H1 (cell line): Measurements from ENCODE around the gene CROCC2. TPM values are rescaled to one million over a fixed set of nuclear protein-coding genes. Genes with fewer than 3 reads are reported as not detected.
A peak's percentile ranks its signal among the peaks of the same experiment; 100 is the strongest.

Source experiments
- BCL11A ChIP-seq, 2 experiments: IDR thresholded peaks; one replicate each; pipeline ENCODE4 v1.6.1; 2011; ENCODE audit warnings: low read depth in 2 of 2, low read length in 2 of 2, mild to moderate bottlenecking in 2 of 2
- CBX5 ChIP-seq: fragments of 300-800, 300-1000 bp; sonication (generic); IDR thresholded peaks from 2 replicates; pipeline ENCODE4 v1.7.1; 2016; ENCODE audit warnings: antibody characterized with exemption, low read length, low read depth
- CTBP2 ChIP-seq: IDR thresholded peaks from 2 replicates; pipeline ENCODE4 v1.7.0; 2011; ENCODE audit warnings: borderline replicate concordance, mild to moderate bottlenecking, moderate library complexity, mixed read lengths, low read length; ENCODE audit not compliant: insufficient read depth, insufficient read length
- EGR1 ChIP-seq: IDR thresholded peaks from 2 replicates; pipeline ENCODE4 v1.6.1; 2011; ENCODE audit warnings: low read depth, low read length, borderline replicate concordance
- EP300 ChIP-seq, 2 experiments: IDR thresholded peaks; 1 replicate in 1 of 2; 2 replicates in 1 of 2; pipeline ENCODE4 v1.6.1; 2011 to 2012; ENCODE audit warnings: low read depth in 2 of 2, low read length in 2 of 2, mild to moderate bottlenecking in 2 of 2, borderline replicate concordance in 1 of 2, inconsistent platforms in 1 of 2, moderate library complexity in 1 of 2
- KDM5A ChIP-seq: fragments of 200-600 bp; IDR thresholded peaks from 2 replicates; pipeline ENCODE4 v1.7.1; 2012; ENCODE audit warnings: mild to moderate bottlenecking, low read length, inconsistent platforms, mixed read lengths
- PHF8 ChIP-seq: fragments of 200-600 bp; sonication (generic); conservative IDR thresholded peaks from 2 replicates; pipeline ENCODE4 v1.7.1; 2012; ENCODE audit warnings: low read depth, mild to moderate bottlenecking, inconsistent platforms, low read length, moderate library complexity
- POLR2A ChIP-seq, 2 experiments: IDR thresholded peaks; 1 replicate in 1 of 2; 2 replicates in 1 of 2; pipeline ENCODE4 v1.6.1; 2011; ENCODE audit warnings: low read depth in 2 of 2, low read length in 2 of 2, mild to moderate bottlenecking in 2 of 2; ENCODE audit errors: control extremely low read depth in 1 of 2
- SP4 ChIP-seq: IDR thresholded peaks from 2 replicates; pipeline ENCODE4 v1.6.1; 2012; ENCODE audit warnings: low read length, inconsistent platforms
- polyA plus RNA-seq, 7 experiments: library from polyadenylated mRNA; depleted of rRNA in 3 of 7; stranded (reverse) in 5 of 7; unstranded in 2 of 7; fragments of >200 nt in 5 of 7; fragments of 200-250 nt in 2 of 7; gene quantifications; 1 replicate in 5 of 7; 2 replicates in 1 of 7; 4 replicates in 1 of 7; pipeline versions ENCODE4 v1.2.1 to v1.2.3, GENCODE V29; 2011 to 2013; ENCODE audit warnings: missing spikeins in 2 of 7, mixed read lengths in 2 of 7
- total RNA-seq: library from RNA; stranded (reverse); fragmentation: NEBNext Ultra II Directional; extraction: Animal tissue kit (Norgen Biotek cat#: 25700); gene quantifications from 2 replicates; pipeline ENCODE4 v1.2.1, GENCODE V29; 2021
- TF ChIP-seq, protein P1 (sequence below): fragments of 300-600 bp; sonication (generic); IDR thresholded peaks from 2 replicates; pipeline ENCODE4 v1.7.1; 2012; ENCODE audit warnings: low read length, moderate library complexity, mild to moderate bottlenecking, inconsistent platforms; ENCODE audit not compliant: insufficient replicate concordance

The CROCC2 gene
- total and polyA plus RNA-seq, 2 of the 8 experiments (the other 6 are each of a cell fraction or from before 2014, with no cell fraction given) = not detected

DNA sequence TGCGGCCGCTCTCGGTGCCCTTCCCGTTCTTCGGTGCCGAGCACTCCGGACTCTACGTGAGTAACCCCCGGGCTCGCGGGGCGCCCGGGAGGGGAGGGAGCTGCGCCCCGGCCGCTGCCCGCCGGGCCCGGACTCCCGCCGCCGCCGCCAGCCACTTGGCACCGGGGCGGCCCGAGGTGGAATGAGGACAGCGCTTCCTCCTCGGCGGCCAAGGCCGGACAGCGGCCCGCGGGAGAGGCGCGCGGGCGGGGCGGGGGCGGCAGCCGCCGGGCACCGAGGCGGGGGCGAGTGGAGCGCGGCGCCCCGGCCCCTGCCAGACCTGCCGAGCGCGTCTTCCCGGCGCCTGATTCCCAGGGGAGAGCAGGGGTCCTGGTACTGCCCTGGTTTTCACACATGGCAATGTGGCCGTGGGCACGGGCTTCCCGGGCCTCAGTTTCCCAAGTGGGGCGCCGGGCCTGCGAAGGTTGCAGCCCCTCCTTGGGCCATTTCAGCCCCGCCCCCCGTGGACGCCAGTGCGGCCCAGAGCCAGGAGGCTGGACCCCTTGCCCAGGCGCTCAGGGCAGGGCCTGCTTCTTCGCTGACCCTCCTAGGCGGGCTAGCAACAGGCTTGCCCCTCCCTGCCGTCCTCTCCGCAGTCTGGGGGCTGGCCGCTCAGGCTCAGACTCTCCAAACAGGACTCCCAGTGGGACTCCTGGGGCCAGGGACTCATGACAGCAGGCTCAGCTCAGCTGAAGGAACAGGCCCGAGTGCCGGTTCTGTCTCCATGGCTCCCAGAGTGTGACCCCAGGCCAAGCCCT is 93.1 kb downstream of the CROCC2 start (continued):
- peak; percentile 42; the same call in 1 of the 2 replicates for TF ChIP-seq PHF8
- no peak for TF ChIP-seq POLR2A (IDR thresholded peaks at IDR 0.05; ENCODE audit: control extremely low read depth in 1 of 2, low read depth in 2 of 2, low read length in 2 of 2)
- no peak for TF ChIP-seq KDM5A
- no peak for TF ChIP-seq EP300 (IDR thresholded peaks at IDR 0.05; ENCODE audit: borderline replicate concordance in 1 of 2, low read depth in 2 of 2, low read length in 2 of 2)
- TF ChIP-seq, protein P1, sequence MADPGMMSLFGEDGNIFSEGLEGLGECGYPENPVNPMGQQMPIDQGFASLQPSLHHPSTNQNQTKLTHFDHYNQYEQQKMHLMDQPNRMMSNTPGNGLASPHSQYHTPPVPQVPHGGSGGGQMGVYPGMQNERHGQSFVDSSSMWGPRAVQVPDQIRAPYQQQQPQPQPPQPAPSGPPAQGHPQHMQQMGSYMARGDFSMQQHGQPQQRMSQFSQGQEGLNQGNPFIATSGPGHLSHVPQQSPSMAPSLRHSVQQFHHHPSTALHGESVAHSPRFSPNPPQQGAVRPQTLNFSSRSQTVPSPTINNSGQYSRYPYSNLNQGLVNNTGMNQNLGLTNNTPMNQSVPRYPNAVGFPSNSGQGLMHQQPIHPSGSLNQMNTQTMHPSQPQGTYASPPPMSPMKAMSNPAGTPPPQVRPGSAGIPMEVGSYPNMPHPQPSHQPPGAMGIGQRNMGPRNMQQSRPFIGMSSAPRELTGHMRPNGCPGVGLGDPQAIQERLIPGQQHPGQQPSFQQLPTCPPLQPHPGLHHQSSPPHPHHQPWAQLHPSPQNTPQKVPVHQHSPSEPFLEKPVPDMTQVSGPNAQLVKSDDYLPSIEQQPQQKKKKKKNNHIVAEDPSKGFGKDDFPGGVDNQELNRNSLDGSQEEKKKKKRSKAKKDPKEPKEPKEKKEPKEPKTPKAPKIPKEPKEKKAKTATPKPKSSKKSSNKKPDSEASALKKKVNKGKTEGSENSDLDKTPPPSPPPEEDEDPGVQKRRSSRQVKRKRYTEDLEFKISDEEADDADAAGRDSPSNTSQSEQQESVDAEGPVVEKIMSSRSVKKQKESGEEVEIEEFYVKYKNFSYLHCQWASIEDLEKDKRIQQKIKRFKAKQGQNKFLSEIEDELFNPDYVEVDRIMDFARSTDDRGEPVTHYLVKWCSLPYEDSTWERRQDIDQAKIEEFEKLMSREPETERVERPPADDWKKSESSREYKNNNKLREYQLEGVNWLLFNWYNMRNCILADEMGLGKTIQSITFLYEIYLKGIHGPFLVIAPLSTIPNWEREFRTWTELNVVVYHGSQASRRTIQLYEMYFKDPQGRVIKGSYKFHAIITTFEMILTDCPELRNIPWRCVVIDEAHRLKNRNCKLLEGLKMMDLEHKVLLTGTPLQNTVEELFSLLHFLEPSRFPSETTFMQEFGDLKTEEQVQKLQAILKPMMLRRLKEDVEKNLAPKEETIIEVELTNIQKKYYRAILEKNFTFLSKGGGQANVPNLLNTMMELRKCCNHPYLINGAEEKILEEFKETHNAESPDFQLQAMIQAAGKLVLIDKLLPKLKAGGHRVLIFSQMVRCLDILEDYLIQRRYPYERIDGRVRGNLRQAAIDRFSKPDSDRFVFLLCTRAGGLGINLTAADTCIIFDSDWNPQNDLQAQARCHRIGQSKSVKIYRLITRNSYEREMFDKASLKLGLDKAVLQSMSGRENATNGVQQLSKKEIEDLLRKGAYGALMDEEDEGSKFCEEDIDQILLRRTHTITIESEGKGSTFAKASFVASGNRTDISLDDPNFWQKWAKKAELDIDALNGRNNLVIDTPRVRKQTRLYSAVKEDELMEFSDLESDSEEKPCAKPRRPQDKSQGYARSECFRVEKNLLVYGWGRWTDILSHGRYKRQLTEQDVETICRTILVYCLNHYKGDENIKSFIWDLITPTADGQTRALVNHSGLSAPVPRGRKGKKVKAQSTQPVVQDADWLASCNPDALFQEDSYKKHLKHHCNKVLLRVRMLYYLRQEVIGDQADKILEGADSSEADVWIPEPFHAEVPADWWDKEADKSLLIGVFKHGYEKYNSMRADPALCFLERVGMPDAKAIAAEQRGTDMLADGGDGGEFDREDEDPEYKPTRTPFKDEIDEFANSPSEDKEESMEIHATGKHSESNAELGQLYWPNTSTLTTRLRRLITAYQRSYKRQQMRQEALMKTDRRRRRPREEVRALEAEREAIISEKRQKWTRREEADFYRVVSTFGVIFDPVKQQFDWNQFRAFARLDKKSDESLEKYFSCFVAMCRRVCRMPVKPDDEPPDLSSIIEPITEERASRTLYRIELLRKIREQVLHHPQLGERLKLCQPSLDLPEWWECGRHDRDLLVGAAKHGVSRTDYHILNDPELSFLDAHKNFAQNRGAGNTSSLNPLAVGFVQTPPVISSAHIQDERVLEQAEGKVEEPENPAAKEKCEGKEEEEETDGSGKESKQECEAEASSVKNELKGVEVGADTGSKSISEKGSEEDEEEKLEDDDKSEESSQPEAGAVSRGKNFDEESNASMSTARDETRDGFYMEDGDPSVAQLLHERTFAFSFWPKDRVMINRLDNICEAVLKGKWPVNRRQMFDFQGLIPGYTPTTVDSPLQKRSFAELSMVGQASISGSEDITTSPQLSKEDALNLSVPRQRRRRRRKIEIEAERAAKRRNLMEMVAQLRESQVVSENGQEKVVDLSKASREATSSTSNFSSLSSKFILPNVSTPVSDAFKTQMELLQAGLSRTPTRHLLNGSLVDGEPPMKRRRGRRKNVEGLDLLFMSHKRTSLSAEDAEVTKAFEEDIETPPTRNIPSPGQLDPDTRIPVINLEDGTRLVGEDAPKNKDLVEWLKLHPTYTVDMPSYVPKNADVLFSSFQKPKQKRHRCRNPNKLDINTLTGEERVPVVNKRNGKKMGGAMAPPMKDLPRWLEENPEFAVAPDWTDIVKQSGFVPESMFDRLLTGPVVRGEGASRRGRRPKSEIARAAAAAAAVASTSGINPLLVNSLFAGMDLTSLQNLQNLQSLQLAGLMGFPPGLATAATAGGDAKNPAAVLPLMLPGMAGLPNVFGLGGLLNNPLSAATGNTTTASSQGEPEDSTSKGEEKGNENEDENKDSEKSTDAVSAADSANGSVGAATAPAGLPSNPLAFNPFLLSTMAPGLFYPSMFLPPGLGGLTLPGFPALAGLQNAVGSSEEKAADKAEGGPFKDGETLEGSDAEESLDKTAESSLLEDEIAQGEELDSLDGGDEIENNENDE = no peak
- no peak for TF ChIP-seq CTBP2
- TF ChIP-seq CBX5 = no peak
- TF ChIP-seq SP4 = no peak
- TF ChIP-seq BCL11A (IDR thresholded peaks at IDR 0.05; ENCODE audit: low read depth in 2 of 2, low read length in 2 of 2) = no peak
- no peak for TF ChIP-seq EGR1
